Measurements from ENCODE around the gene TEX53. TPM values are rescaled to one million over a fixed set of nuclear protein-coding genes. Genes with fewer than 3 reads are reported as not detected.

The TEX53 gene
- total RNA-seq, 2 donors from 2014 or later, result not detected

DNA sequence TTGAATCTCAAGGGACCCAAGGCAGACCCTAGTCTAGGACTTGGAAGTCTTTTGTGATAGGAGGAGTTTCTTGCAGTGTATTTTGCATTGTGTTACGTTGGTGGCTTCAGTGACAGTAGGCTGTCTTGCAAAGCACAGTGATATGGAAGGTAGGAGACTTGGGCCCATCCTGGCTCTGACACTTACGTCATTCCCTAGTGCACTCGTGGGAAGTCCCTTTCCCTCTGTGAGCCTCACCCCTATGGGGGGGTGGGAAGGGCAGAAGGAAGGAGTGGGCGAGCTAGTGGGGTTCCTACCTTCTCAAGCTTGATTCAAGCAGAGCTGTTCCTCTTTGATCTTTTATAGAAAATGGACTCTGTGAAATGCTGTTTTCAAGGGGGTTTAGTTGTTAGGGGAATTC, 9.2 kb upstream of the TEX53 start:
- Histone ChIP-seq H3K27ac (no peak overlapping the region), H3K4me3 (no peak overlapping the region), H3K4me1 (ENCODE audit: control insufficient read depth in 1 of 2, low read depth in 2 of 2) (no peaks in the 10 kb centered on the region), H3K36me3 (no peaks in the 10 kb centered on the region), H3K9me3 (no peaks in the 10 kb centered on the region), H3K27me3 (replicated peaks; ENCODE audit: insufficient read depth) (no peaks in the 10 kb centered on the region)
- DNase-seq (ENCODE audit: low spot score), result no peak
- TF ChIP-seq, protein P1, sequence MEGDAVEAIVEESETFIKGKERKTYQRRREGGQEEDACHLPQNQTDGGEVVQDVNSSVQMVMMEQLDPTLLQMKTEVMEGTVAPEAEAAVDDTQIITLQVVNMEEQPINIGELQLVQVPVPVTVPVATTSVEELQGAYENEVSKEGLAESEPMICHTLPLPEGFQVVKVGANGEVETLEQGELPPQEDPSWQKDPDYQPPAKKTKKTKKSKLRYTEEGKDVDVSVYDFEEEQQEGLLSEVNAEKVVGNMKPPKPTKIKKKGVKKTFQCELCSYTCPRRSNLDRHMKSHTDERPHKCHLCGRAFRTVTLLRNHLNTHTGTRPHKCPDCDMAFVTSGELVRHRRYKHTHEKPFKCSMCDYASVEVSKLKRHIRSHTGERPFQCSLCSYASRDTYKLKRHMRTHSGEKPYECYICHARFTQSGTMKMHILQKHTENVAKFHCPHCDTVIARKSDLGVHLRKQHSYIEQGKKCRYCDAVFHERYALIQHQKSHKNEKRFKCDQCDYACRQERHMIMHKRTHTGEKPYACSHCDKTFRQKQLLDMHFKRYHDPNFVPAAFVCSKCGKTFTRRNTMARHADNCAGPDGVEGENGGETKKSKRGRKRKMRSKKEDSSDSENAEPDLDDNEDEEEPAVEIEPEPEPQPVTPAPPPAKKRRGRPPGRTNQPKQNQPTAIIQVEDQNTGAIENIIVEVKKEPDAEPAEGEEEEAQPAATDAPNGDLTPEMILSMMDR (IDR thresholded peaks at IDR 0.05), result no peak
- no peak for ATAC-seq (ENCODE audit: insufficient number of reproducible peaks, low FRiP score, low read depth)

DNA sequence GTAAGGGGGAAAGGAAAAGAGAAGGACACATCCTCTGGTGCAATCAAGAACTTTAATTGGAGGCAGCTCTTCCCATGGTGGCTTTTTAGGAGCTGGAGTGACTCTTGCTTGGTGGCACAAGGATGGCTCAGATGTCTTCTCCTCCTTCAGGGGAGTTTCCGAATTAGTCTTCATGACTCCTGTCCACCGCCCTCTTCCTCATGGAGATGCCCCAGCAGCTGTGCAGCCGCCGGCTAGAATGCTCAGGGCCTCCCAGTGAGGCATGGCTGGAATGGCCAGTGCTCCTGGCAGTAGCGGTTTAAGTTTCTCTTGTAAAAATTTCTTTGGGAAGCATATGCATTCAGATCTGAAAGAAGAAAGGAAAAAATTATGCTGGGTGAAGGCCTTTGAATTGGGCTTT, 8.8 kb upstream of the TEX53 start:
- no peaks in the 10 kb centered on the region for H3K4me1 ChIP-seq (ENCODE audit: control insufficient read depth in 1 of 2, low read depth in 2 of 2)
- H3K27ac ChIP-seq, result no peak overlapping the region
- H3K9me3 ChIP-seq, result no peaks in the 10 kb centered on the region
- TF ChIP-seq, protein P1 (IDR thresholded peaks at IDR 0.05), result no peak
- ATAC-seq (ENCODE audit: insufficient number of reproducible peaks, low FRiP score, low read depth), result no peak
- H3K36me3 ChIP-seq, result no peaks in the 10 kb centered on the region
- no peak for DNase-seq (ENCODE audit: low spot score)
- no peaks in the 10 kb centered on the region for H3K27me3 ChIP-seq (replicated peaks; ENCODE audit: insufficient read depth)
- H3K4me3 ChIP-seq, result no peak overlapping the region

DNA sequence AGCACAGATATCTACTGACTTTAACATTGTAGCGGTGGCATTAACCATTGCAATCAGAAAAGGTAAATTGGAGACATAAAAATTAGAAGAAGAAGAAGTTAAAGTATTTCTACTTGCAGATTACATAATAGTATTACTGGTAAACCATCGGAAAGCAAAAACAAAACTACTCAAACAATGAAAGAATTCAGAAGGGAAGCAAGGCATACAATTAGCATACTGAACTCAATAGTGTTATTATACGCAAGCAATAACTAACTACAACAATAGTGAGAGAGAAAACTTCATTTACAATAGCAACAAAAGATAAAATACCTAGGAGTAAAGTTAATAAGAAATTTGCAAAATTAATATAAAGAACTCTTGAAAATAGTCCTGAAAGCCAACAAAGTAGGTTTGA, 6.6 kb upstream of the TEX53 start:
- ATAC-seq (ENCODE audit: insufficient number of reproducible peaks, low FRiP score, low read depth) (no peak), DNase-seq (ENCODE audit: low spot score) (no peak)
- H3K4me1 ChIP-seq (ENCODE audit: control insufficient read depth in 1 of 2, low read depth in 2 of 2), result no peaks in the 10 kb centered on the region
- no peaks in the 10 kb centered on the region for H3K27me3 ChIP-seq (replicated peaks; ENCODE audit: insufficient read depth)
- H3K27ac ChIP-seq, result no peak overlapping the region
- H3K36me3 ChIP-seq, result no peaks in the 10 kb centered on the region
- H3K9me3 ChIP-seq, result no peaks in the 10 kb centered on the region
- TF ChIP-seq, protein P1 (IDR thresholded peaks at IDR 0.05), result no peak
- H3K4me3 ChIP-seq, result no peak overlapping the region

DNA sequence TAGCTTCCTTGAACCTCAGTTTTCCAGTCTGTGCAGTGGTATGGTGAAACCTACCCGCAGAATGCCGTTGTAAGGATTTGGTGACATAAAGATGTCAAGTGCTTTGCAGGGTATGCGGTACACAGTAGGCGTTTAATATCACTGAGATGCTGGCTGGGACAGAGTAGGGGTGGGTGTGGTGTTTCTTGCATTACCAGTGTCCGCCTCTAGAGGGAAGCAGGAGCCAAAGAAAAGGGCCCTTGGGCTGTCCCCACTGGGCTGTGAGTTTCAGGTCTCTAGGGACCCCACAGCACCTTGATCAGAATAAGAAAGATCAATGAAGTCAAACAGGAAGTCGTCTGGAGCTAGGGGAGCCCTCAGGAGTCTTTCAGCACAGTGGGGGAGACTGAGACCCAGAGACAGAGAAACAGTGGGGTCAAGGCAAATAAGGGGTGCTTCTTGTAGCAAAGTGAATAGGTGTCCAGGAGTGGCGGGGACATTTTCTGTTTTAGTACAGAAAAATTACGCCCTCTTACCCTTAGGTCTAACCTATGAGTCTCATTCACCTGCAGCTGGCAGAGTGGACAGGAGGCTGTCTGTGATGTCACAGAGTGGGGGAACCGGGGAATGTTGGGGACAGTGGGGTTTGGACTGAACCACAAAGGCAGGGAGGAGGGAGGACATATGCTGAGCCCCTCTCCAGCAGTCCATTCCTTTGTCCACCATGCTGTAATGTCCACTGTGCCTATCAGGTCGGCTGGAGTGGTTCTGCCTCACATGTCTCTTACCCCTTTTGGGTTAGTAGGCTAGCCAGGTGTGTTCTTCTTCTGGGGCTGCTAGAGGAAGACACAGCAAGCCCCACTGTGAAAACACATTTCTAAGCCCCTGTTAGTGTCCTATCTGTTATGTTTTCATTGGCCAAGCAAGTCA, 4.7 kb upstream of the TEX53 start:
- Histone ChIP-seq H3K4me1 (ENCODE audit: control insufficient read depth in 1 of 2, low read depth in 2 of 2) (no peaks in the 10 kb centered on the region), H3K27ac (no peak overlapping the region), H3K9me3 (no peaks in the 10 kb centered on the region), H3K27me3 (replicated peaks; ENCODE audit: insufficient read depth) (no peaks in the 10 kb centered on the region), H3K4me3 (no peak overlapping the region), H3K36me3 (no peaks in the 10 kb centered on the region)
- TF ChIP-seq, protein P1 (IDR thresholded peaks at IDR 0.05), result peak; percentile 72
- ATAC-seq (ENCODE audit: insufficient number of reproducible peaks, low FRiP score, low read depth) (no peak), DNase-seq (ENCODE audit: low spot score) (no peak)

DNA sequence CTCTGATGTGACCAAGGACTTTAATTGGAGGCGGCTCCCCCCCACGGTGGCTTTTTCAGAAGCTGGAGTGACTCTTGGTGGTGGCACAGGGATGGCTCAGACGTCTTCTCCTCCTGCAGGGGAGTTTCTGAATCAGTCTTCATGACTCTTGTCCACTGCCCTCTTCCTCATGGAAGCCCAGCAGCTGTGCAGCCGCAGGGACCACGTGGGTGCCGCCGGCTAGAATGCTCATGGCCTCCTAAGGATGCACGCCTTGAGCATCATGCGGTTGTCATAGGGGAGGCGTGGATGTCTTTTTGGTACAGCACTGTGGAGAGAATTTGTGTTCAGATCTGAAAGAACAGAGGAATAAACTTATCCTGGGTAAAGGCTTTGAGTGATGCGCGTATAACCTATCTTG, 1.3 kb downstream of the TEX53 start:
- Histone ChIP-seq H3K9me3 (no peaks in the 10 kb centered on the region), H3K27ac (no peak overlapping the region), H3K36me3 (no peaks in the 10 kb centered on the region), H3K27me3 (replicated peaks; ENCODE audit: insufficient read depth) (no peaks in the 10 kb centered on the region), H3K4me1 (ENCODE audit: control insufficient read depth in 1 of 2, low read depth in 2 of 2) (no peaks in the 10 kb centered on the region), H3K4me3 (no peak overlapping the region)
- no peak for DNase-seq (ENCODE audit: low spot score)
- TF ChIP-seq, protein P1 (IDR thresholded peaks at IDR 0.05), result no peak
- no peak for ATAC-seq (ENCODE audit: insufficient number of reproducible peaks, low FRiP score, low read depth)

Data from thoracic aorta (tissue), 2 donors.